Activated T-helper 17 cell treated with anti-CD3 and anti-CD28 coated beads, Interleukin-2, amount 50 U/mL, for 72 hours (primary cell): ENCODE results near the gene CACNA1I. TPM values are rescaled to one million over a fixed set of nuclear protein-coding genes. Genes with fewer than 3 reads are reported as not detected.
"Not testable (repeated sequence)": the region's sequence is repeated elsewhere in the genome, so short reads cannot be mapped to it uniquely, and the experiment has no call there.

Experiments used
- ATAC-seq: fragments of 150-1000 bp; cut with Tn5 transposase; replicated peaks from 2 replicates; pipeline ENCODE4 v1.10.0; 2021; ENCODE audit warnings: mild to moderate bottlenecking, moderate library complexity
- H3K27ac Mint-ChIP-seq: one replicate; pipeline ENCODE4 v1.8.0; 2022; ENCODE audit warnings: mixed read lengths
- H3K27me3 Mint-ChIP-seq: one replicate; pipeline ENCODE4 v1.8.0; 2022; ENCODE audit warnings: mixed read lengths
- H3K36me3 Mint-ChIP-seq: one replicate; pipeline ENCODE4 v1.8.0; 2022; ENCODE audit warnings: low read depth, mild to moderate bottlenecking, mixed read lengths
- H3K4me1 Mint-ChIP-seq: one replicate; pipeline ENCODE4 v1.8.0; 2022; ENCODE audit warnings: mixed read lengths
- H3K4me3 Mint-ChIP-seq: one replicate; pipeline ENCODE4 v1.8.0; 2022; ENCODE audit warnings: mild to moderate bottlenecking, mixed read lengths
- H3K9me3 Mint-ChIP-seq: one replicate; pipeline ENCODE4 v1.8.0; 2022; ENCODE audit warnings: mixed read lengths
- total RNA-seq, 2 donors: library from RNA; stranded (reverse); gene quantifications; one replicate each; pipeline ENCODE4 v1.2.3, GENCODE V29; 2022

CACNA1I gene
- total RNA-seq, 2 donors from 2014 or later: 0.84 to 5.3 TPM

DNA sequence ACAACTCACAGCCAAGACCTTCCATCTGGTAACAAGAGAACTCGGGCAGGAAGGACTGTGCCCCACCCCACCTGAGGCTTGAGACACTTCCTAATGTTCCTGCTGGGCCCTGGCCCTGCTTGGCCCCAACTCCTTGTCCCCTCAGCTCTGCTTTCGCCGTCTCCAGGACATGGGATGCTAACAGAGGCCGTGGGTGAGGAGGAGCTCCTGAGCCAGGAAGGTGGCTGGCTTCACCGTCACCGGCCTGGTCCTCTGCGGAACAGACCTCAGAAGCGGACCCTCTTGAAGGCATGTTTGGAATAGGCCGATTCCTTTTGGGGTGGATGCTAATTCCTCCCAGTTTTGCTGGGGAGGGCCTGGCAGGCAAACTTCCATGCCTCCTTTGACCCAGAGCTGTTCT, 154.3 kb downstream of the CACNA1I start:
- no peak overlapping the region for H3K4me3 Mint-ChIP-seq
- no peak for ATAC-seq
- no peaks in the 10 kb centered on the region for H3K27me3 Mint-ChIP-seq
- H3K4me1 Mint-ChIP-seq: peaks cover 4% of the 10 kb centered on the region
- H3K27ac Mint-ChIP-seq: no peak overlapping the region
- no peaks in the 10 kb centered on the region for H3K9me3 Mint-ChIP-seq
- H3K36me3 Mint-ChIP-seq: no peaks in the 10 kb centered on the region

DNA sequence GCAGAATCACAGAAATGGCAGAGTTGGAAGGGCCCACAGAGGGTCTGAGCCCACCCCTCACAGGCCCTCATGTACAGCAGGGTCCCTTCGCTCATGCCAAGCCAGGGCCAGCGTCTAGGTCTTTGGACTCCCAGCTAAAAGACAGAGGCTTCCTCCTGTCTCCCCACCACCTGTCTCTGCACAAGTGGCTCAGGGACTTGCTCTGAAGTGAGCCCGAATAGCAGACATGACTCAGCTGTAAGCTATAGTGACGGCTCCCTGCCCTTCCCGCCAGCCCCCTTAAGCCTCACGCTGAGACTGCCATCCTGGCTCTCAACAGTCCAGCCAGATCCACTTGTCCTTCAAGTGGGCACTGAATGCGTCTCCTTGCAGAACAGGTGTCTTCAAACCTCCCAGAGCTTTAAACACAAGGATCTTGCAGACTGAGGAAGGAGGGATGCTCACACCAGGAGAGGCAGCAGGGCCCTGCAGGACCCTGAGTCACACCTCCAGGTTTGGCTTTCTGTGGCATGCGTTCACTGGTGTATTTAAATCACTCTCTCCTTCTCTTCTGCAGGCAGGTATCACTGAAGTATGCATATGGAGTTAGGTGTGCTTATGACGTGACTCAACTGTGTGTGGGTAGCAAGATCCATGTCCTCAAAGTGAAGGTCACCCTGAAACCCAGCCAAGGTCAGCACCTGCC, 154.9 kb downstream of the CACNA1I start:
- H3K4me1 Mint-ChIP-seq: peaks cover 4% of the 10 kb centered on the region
- H3K27ac Mint-ChIP-seq: no peak overlapping the region
- ATAC-seq: no peak
- H3K27me3 Mint-ChIP-seq: no peaks in the 10 kb centered on the region
- no peaks in the 10 kb centered on the region for H3K9me3 Mint-ChIP-seq
- H3K36me3 Mint-ChIP-seq: no peaks in the 10 kb centered on the region
- H3K4me3 Mint-ChIP-seq: no peak overlapping the region

DNA sequence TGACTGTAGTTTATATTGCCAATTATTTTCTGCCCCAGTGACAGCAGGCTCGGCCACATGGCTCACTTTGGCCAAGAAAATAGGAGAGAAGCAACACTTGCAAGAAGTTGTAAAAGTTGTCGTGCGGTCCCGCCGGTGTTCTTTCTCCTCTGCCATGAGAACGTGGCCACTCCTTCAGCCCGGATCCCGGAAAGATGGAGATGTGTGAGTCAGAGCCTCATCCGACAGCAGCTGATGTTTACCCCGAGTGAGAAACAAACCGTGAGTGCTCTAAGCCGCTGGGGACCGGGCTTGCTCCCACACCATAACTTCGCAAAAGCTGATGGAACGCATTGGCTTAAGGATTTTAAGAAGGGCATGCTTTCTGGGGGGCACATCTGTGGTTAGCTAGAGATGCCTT, 157.0 kb downstream of the CACNA1I start:
- Mint-ChIP-seq H3K9me3 (no peaks in the 10 kb centered on the region), H3K4me3 (no peak overlapping the region), H3K36me3 (no peaks in the 10 kb centered on the region), H3K27ac (no peak overlapping the region), H3K4me1 (peaks cover 4% of the 10 kb centered on the region), H3K27me3 (no peaks in the 10 kb centered on the region)
- no peak for ATAC-seq

DNA sequence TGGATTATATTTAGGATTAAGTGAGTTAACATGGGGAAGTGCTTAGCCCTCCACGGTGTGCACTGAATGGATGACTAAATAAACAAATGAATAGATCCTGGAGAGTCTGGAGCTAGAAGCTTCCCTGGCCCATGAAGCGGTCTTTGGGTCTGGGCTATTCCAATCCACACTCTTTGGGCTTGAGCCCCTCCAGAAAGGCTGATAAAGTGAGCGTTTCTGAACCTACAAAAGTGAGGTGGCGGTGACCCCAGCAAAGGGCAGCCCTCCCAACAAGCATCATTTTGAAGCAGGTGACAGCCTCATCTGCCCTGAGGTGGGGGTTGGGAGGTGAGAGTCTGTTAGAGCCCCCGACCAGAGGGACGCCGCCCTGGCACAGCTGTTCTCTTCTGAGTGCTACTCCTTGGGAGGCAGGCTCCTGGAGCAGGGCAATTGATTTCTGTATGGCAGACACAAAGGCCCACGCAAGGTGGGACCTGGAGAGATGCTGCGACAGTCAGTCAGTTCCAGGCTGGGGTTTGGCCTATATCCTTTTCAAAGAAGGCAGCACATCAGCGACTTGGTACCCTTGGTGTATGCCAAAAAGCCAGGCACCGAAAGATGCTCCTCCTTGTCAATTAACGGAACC, 157.8 kb downstream of the CACNA1I start:
- ATAC-seq: no peak
- peaks cover 1% of the 10 kb centered on the region for H3K4me1 Mint-ChIP-seq
- H3K36me3 Mint-ChIP-seq: no peaks in the 10 kb centered on the region
- no peak overlapping the region for H3K27ac Mint-ChIP-seq
- no peaks in the 10 kb centered on the region for H3K9me3 Mint-ChIP-seq
- no peaks in the 10 kb centered on the region for H3K27me3 Mint-ChIP-seq
- H3K4me3 Mint-ChIP-seq: no peak overlapping the region

DNA sequence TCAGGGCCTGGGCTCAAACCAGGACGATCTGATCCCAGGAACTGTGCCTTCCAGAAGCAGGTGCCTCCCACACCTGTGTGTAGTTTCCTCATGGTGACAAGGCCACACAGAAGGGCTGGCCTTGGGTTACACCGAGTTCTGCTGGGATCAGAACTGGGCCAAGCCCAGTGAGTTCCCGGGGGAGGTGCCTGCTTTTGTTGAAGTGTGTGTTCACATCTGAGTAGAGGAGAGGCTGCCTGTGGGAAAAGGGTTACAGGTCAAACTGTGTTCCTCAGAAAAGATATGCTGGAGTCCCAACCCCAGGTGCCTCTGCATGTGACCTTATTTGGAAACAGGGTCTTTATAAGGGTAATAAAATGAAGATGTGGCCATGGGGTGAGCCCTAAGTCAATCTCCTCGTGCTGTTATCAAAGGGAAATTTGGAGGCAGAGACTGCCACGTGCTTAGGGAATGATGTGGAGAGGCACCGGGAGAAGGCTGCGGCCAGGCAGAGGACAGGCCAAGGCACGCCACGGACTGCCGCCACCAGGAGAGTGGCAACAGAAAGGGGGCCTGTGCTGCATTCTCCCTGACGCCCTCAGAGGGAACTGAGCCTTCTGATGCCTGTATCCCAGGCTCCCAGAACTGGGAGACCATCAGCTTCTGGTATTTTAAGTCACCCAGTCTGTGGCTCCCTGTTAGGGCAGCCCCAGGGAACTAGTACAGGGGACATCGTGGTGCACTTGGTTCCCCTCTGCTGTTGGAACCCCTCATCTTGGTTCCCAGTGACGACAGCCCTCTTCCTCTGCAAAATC, 158.8 kb downstream of the CACNA1I start:
- no peak overlapping the region for H3K4me3 Mint-ChIP-seq
- H3K36me3 Mint-ChIP-seq: no peaks in the 10 kb centered on the region
- H3K27ac Mint-ChIP-seq: no peak overlapping the region
- ATAC-seq: no peak
- no peaks in the 10 kb centered on the region for H3K9me3 Mint-ChIP-seq
- no peaks in the 10 kb centered on the region for H3K27me3 Mint-ChIP-seq
- H3K4me1 Mint-ChIP-seq: no peaks in the 10 kb centered on the region

DNA sequence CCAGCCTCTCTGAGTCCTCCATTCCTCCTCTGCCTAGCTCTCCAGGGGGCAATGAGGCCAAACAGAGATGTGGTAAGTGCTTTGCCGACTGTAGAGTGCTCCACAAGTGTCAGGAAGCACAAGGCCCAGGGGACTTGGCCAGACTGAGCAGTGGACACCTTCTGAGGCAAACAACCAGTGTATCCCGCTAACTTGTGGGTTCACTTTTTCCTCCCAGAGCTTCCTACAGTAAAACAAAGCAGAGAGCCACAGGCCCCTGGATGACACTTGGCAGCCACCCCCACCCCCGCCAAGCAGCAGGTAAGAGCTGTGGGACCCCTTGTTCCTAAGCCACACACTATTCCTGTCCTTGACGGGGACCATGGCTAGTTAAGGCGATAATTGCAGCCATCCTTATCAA, 160.9 kb downstream of the CACNA1I start:
- Mint-ChIP-seq H3K27me3 (peaks cover 3% of the 10 kb centered on the region), H3K4me1 (no peaks in the 10 kb centered on the region), H3K9me3 (no peaks in the 10 kb centered on the region), H3K36me3 (no peaks in the 10 kb centered on the region), H3K27ac (no peak overlapping the region), H3K4me3 (no peak overlapping the region)
- ATAC-seq: no peak

DNA sequence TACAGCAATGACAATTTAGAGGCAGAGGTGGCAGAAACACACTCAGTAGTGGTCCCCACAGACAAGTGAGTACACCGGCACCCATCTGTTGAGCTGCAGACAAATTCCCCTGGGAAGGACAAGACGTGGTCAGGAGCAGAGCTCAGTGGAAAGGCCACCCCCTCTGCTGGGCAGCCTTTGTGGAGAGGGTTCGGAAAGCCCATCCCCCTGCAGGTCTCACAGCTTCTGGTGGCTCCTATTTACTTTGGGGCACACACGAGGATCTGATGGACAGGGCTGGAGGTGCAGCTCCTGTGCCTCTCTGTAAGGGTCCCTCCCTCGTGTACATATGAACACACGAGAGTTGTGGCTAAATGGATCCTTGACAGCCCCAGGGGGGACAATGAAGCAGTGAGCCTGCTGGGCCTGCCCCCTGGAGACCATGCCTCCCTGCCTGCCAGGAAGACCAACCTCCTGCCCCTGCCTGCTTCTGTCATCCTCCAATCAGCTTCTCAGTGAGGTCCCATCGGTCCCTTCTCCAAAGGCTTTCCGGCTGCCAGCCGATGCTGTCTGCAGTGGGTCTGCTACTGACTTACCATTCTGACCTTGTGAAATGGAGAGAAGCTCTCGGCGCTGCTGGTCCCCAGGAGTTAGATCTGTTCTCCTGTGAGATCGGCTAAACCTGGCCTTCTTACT, 161.5 kb downstream of the CACNA1I start:
- Mint-ChIP-seq H3K9me3 (no peaks in the 10 kb centered on the region), H3K36me3 (no peaks in the 10 kb centered on the region), H3K27me3 (peaks cover 3% of the 10 kb centered on the region), H3K4me3 (no peak overlapping the region), H3K4me1 (no peaks in the 10 kb centered on the region), H3K27ac (no peak overlapping the region)
- no peak for ATAC-seq

DNA sequence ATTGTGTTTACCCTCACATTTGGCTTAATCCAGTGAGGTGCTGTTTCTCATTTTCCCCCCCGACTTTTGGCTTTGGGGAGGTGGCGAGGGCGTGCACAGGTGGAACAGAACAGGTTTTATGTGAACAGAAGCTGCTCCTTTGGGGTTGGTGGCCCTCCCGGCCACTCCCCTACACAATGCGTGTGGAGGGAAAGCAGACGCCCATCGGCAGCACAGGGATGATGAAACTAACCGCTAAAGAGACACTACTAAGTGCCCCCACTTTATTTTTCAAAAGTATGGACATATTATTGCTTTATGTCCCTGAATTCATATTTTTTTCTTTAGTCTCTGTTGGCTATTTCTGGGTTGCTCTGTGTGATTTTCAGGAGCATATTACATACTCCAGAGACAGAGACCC, 162.1 kb downstream of the CACNA1I start:
- Mint-ChIP-seq H3K36me3 (no peaks in the 10 kb centered on the region), H3K4me3 (no peak overlapping the region), H3K9me3 (no peaks in the 10 kb centered on the region), H3K4me1 (no peaks in the 10 kb centered on the region), H3K27me3 (peaks cover 3% of the 10 kb centered on the region), H3K27ac (no peak overlapping the region)
- ATAC-seq: no peak

DNA sequence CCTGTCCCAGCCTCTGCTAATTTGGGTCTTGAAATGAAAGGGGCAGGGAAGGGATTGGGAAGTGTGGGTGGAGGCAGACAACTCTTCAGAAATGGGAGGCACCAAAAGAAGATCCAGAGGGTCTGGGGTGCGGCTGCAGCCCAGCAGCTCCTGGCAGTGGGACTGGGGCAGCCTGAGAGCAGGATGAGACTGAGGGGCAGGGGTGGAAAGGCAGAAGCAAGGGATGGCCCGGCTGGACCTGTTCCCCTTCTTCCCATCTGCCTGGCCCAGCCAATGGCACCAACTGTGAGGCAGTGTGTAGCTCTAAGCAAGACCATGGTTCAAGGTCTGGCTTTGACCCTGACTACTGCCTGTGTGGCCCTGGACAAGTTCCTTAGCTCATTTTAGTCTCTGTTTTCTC, 162.6 kb downstream of the CACNA1I start:
- H3K4me3 Mint-ChIP-seq: no peak overlapping the region
- no peaks in the 10 kb centered on the region for H3K36me3 Mint-ChIP-seq
- H3K4me1 Mint-ChIP-seq: no peaks in the 10 kb centered on the region
- no peak for ATAC-seq
- H3K27me3 Mint-ChIP-seq: peaks cover 3% of the 10 kb centered on the region
- no peak overlapping the region for H3K27ac Mint-ChIP-seq
- no peaks in the 10 kb centered on the region for H3K9me3 Mint-ChIP-seq

DNA sequence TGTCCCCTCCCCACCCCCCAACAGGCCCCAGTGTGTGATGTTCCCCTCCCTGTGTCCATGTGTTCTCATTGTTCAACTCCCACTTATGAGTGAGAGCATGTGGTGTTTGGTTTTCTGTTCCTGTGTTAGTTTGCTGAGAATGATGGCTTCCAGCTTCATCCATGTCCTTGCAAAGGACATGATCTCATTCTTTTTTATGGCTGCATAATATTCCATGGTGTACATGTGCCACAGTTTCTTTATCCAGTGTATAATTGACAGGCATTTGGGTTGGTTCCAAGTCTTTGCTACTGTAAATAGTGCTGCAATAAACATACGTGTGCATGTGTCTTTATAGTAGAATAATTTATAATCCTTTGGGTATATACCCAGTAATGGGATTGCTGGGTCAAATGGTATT, 163.5 kb downstream of the CACNA1I start:
- not testable (repeated sequence) for H3K27me3 Mint-ChIP-seq, H3K4me1 Mint-ChIP-seq, ATAC-seq, H3K9me3 Mint-ChIP-seq, H3K27ac Mint-ChIP-seq, H3K4me3 Mint-ChIP-seq, H3K36me3 Mint-ChIP-seq

DNA sequence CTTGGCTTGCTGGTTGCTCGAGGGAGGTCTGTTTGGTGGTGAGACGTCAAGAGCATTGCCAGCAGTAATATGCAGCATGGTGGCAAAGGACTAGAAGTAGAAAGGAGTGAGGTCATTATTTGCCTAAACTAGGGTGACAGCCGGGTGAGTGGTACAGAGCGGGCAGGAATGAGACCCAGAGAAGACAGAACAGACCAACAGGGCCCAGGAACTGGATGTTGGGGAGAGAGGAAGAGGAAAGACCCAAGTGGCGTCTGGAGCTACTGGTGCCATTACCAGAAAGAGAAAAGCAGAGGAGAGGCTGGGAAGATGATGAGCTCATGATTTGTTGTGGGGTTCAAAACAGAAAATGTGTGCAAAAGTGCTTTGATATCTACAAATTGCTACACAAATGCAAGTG, 164.3 kb downstream of the CACNA1I start:
- H3K27ac Mint-ChIP-seq: no peak overlapping the region
- H3K4me3 Mint-ChIP-seq: no peak overlapping the region
- H3K36me3 Mint-ChIP-seq: no peaks in the 10 kb centered on the region
- ATAC-seq: no peak
- peaks cover 4% of the 10 kb centered on the region for H3K9me3 Mint-ChIP-seq
- peaks cover 3% of the 10 kb centered on the region for H3K27me3 Mint-ChIP-seq
- H3K4me1 Mint-ChIP-seq: no peaks in the 10 kb centered on the region

DNA sequence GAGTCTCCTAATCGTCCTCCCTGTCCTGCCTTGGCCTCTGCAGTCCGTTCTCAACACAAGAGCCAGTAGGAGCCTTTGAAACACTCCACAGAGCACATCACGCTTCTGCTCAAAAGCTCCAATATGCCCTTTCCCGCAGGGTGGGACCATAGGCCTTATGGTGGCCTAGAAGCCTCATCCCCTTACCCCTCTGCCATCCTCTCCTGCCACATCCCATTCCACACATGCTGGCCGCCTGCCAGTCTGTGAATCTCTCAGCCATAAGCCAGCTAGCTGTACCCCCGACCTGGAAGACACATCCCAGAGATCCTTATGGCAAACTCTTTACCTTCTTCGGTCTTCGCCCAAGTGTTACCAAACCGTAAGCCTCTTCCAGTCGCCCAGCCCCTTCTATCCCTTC, 165.2 kb downstream of the CACNA1I start:
- no peak for ATAC-seq
- no peaks in the 10 kb centered on the region for H3K4me1 Mint-ChIP-seq
- no peaks in the 10 kb centered on the region for H3K36me3 Mint-ChIP-seq
- peaks cover 3% of the 10 kb centered on the region for H3K27me3 Mint-ChIP-seq
- no peak overlapping the region for H3K4me3 Mint-ChIP-seq
- H3K9me3 Mint-ChIP-seq: peaks cover 4% of the 10 kb centered on the region
- no peak overlapping the region for H3K27ac Mint-ChIP-seq

DNA sequence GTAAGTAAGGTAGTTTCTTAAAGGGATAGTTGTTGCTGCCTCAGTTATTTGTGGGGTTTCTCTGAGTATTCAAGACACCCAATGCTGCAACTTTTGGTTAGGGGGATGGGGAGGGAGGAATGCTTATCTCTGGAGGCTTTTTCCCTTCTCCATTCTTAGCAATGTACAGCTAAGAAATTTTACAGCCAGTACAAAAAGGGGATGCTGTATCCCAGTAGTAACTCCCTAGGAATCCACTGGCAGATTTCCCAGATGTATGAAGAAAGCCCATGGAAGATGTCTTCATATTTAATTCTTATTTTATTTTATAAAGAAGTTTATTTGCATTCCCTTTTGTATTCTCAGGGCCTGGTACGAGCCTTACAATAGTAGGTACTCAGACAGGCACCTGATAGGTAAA, 168.2 kb downstream of the CACNA1I start:
- ATAC-seq: no peak
- H3K27me3 Mint-ChIP-seq: peaks cover 3% of the 10 kb centered on the region
- no peaks in the 10 kb centered on the region for H3K4me1 Mint-ChIP-seq
- H3K9me3 Mint-ChIP-seq: peaks cover 4% of the 10 kb centered on the region
- no peaks in the 10 kb centered on the region for H3K36me3 Mint-ChIP-seq
- H3K4me3 Mint-ChIP-seq: no peak overlapping the region
- H3K27ac Mint-ChIP-seq: no peak overlapping the region
